Measurements from ENCODE around the gene THSD7B.
"Not testable (repeated sequence)": the region's sequence is repeated elsewhere in the genome, so short reads cannot be mapped to it uniquely, and the experiment has no call there.

The THSD7B gene

DNA sequence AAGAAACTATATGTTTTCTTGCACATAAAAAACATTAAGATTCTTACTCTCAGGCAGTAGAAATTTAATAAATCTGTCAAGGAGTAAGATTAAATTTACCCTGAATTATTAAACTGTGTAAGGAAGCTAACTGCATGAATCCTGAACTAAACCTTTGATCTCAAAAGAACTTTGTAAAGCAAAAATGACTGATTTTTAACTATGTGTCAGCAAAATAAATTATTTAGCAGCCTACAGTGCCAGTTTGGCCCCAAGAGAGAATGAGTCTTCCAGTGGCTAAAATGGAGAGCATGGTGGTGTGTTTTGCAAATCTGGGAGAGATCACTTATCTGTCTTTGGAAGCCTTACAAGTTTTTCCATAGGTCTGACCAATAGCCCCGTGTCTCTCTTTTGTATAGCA, 190.7 kb downstream of the THSD7B start:
- Mint-ChIP-seq H3K4me3 (no peak overlapping the region), H3K36me3 (ENCODE audit: low read depth) (no peaks in the 10 kb centered on the region), H3K27ac (no peak overlapping the region), H3K9me3 (no peaks in the 10 kb centered on the region), H3K4me1 (no peaks in the 10 kb centered on the region), H3K27me3 (ENCODE audit: low read depth) (peaks cover 4% of the 10 kb centered on the region)
- TF ChIP-seq, protein P1, sequence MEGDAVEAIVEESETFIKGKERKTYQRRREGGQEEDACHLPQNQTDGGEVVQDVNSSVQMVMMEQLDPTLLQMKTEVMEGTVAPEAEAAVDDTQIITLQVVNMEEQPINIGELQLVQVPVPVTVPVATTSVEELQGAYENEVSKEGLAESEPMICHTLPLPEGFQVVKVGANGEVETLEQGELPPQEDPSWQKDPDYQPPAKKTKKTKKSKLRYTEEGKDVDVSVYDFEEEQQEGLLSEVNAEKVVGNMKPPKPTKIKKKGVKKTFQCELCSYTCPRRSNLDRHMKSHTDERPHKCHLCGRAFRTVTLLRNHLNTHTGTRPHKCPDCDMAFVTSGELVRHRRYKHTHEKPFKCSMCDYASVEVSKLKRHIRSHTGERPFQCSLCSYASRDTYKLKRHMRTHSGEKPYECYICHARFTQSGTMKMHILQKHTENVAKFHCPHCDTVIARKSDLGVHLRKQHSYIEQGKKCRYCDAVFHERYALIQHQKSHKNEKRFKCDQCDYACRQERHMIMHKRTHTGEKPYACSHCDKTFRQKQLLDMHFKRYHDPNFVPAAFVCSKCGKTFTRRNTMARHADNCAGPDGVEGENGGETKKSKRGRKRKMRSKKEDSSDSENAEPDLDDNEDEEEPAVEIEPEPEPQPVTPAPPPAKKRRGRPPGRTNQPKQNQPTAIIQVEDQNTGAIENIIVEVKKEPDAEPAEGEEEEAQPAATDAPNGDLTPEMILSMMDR (IDR thresholded peaks at IDR 0.05; ENCODE audit: unreplicated experiment in 3 of 3) = no peak

DNA sequence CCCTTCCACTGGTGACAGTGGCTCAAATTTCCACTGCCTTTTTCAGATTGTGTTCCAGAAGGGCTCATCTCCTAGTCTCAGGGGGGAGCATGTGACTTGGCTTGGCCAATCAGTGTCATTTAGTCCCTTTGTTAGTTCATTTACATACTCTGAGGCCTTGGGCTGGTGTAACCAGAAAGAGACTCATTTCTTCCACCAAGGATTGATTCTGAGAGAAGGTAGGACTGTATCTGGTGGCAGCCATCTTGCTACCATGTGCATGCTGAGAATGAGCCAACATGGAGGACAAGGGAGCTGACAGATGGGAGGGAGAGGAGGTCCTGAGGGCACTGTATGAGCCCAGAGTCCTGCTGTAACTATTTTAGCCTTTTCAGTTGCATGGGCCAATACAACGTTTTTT, 191.7 kb downstream of the THSD7B start:
- TF ChIP-seq, protein P1 (IDR thresholded peaks at IDR 0.05; ENCODE audit: unreplicated experiment in 3 of 3) = no peak
- H3K4me1 Mint-ChIP-seq = peaks cover 8% of the 10 kb centered on the region
- H3K4me3 Mint-ChIP-seq = no peak overlapping the region
- no peaks in the 10 kb centered on the region for H3K9me3 Mint-ChIP-seq
- no peak overlapping the region for H3K27ac Mint-ChIP-seq
- H3K27me3 Mint-ChIP-seq (ENCODE audit: low read depth) = peaks cover 4% of the 10 kb centered on the region
- no peaks in the 10 kb centered on the region for H3K36me3 Mint-ChIP-seq (ENCODE audit: low read depth)

DNA sequence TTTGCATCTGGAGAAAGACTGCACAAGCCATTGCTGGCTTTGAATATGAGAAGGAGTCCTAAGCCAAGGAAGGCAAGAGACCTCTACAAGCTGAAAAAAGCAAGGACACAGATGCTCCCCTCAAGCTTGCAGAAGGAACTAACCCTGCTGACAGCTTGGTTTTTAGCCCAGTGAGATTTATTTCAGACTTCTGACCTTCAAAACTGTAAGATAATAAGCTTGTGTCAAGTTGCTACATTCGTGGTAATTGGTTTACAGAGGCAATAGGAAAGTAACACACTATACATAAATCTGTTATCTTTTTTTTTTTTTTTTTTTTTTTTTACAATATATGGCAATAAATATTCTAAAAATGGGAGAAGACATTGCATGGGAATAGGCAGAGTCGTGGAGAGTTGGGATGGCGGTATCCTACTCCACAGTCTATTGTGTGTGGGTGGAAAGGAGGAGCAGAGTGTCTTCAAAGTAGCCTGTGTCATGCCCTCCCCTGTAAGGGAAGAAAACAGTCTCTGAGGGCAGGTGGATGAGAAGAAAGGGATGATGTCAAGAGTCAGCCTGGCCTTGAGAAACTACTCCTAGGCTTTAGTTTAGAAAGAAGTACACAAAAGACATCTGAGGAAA, 196.9 kb downstream of the THSD7B start:
- peaks cover 15% of the 10 kb centered on the region for H3K4me1 Mint-ChIP-seq
- no peaks in the 10 kb centered on the region for H3K9me3 Mint-ChIP-seq
- TF ChIP-seq, protein P1 (IDR thresholded peaks at IDR 0.05; ENCODE audit: unreplicated experiment in 3 of 3) = no peak
- H3K27ac Mint-ChIP-seq = peak overlapping the region in 2 of 3 experiments; percentile 8 to 61
- no peak overlapping the region for H3K4me3 Mint-ChIP-seq
- H3K27me3 Mint-ChIP-seq (ENCODE audit: low read depth) = peaks cover 4% of the 10 kb centered on the region
- no peaks in the 10 kb centered on the region for H3K36me3 Mint-ChIP-seq (ENCODE audit: low read depth)

DNA sequence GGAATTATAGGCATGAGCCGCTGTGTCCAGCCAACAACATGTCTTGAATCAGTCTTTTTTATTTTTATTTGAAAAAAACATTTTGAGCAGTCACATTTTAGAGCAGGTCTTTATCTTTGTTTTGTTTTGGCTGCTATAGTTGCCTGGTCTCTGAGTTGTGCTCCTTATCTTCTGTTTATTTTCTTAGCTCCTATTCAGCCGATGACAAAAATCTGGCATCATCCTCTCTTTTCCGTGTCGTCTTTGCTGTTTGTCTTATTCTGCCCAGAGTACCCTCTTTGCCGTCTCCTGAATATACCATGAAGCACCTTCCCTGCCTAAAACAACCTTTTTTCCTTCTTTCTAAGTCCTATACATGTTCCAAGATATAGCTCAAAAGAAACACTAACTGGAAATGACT, 201.1 kb downstream of the THSD7B start:
- TF ChIP-seq, protein P1 (IDR thresholded peaks at IDR 0.05; ENCODE audit: unreplicated experiment in 3 of 3) = no peak
- Mint-ChIP-seq H3K36me3 (ENCODE audit: low read depth) (no peaks in the 10 kb centered on the region), H3K4me1 (peaks cover 13% of the 10 kb centered on the region), H3K9me3 (no peaks in the 10 kb centered on the region), H3K27me3 (ENCODE audit: low read depth) (no peaks in the 10 kb centered on the region), H3K27ac (no peak overlapping the region), H3K4me3 (no peak overlapping the region)

DNA sequence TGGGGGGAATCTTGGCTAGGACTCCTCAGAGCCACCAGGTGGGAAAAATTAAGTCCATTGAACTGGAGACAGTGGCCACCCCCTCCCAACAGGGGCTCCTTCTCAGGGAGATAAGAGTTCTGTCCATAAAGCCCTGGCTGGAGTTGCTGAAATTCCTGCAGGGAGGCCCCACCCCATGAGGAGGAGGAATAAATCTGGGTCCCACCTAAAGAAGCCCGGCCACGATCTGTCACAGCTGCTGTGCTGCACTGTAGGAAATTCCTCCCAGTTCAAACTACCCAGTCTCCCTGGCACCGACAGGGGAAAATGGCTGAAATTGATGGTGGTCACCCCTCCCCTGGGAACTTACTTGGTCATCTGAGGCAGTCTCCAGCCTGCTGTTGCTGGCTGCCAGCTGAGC, 215.0 kb downstream of the THSD7B start:
- H3K9me3 Mint-ChIP-seq = peaks cover 17% of the 10 kb centered on the region
- H3K36me3 Mint-ChIP-seq (ENCODE audit: low read depth) = no peaks in the 10 kb centered on the region
- peaks cover 5% of the 10 kb centered on the region for H3K27me3 Mint-ChIP-seq (ENCODE audit: low read depth)
- no peaks in the 10 kb centered on the region for H3K4me1 Mint-ChIP-seq
- H3K27ac Mint-ChIP-seq = no peak overlapping the region
- TF ChIP-seq, protein P1 (IDR thresholded peaks at IDR 0.05; ENCODE audit: unreplicated experiment in 3 of 3) = no peak
- no peak overlapping the region for H3K4me3 Mint-ChIP-seq

DNA sequence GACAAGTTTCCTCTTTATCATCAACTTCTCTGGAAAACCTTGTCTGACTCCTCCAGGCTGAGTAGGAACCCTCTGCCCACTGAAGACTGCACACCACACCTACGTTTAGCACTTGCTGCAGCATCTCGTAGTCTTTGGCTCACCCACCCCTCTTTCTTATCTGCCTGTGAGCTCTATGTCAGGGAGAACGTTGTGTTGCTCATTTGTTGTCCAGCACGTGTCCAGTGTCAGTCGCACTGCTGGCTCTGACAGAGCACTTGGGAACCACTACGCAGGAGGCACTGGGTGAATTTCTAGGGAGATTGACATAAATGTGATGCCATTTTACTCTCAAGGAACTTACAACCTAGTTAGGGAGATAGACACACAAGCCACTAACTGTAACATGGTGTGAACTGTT, 216.3 kb downstream of the THSD7B start:
- H3K27ac Mint-ChIP-seq; H3K27me3 Mint-ChIP-seq (ENCODE audit: low read depth); H3K4me3 Mint-ChIP-seq; H3K4me1 Mint-ChIP-seq; H3K36me3 Mint-ChIP-seq (ENCODE audit: low read depth): not testable (repeated sequence)
- peaks cover 14% of the 10 kb centered on the region for H3K9me3 Mint-ChIP-seq

All from nephron (organoid).